Stimulated activated effector memory CD8-positive, alpha-beta T cell treated with anti-CD3 and anti-CD28 coated beads, Interleukin-12 subunit alpha, Interleukin-12 subunit beta, amount 100 ng/mL, for 72 hours (primary cell): ENCODE results near the gene MTOR.

ENCODE experiments used
- ATAC-seq: fragments of 150-1000 bp; cut with Tn5 transposase; 2 replicates; pipeline ENCODE4 v1.10.0; 2021
- DNase-seq, 2 donors: peaks; one replicate each; pipeline ENCODE4 v3.0.0; 2021 to 2022; ENCODE audit warnings: low spot score in 2 of 2
- H3K27ac Mint-ChIP-seq: one replicate; pipeline ENCODE4 v1.8.0; 2022; ENCODE audit warnings: mild to moderate bottlenecking, mixed read lengths
- H3K36me3 Mint-ChIP-seq: one replicate; pipeline ENCODE4 v1.8.0; 2022; ENCODE audit warnings: mild to moderate bottlenecking, mixed read lengths
- H3K4me1 Mint-ChIP-seq: one replicate; pipeline ENCODE4 v1.8.0; 2022; ENCODE audit warnings: mixed read lengths
- H3K4me3 Mint-ChIP-seq: one replicate; pipeline ENCODE4 v1.8.0; 2022; ENCODE audit warnings: mild to moderate bottlenecking, mixed read lengths
- H3K9me3 Mint-ChIP-seq: one replicate; pipeline ENCODE4 v1.8.0; 2022; ENCODE audit warnings: mixed read lengths

The MTOR gene

DNA sequence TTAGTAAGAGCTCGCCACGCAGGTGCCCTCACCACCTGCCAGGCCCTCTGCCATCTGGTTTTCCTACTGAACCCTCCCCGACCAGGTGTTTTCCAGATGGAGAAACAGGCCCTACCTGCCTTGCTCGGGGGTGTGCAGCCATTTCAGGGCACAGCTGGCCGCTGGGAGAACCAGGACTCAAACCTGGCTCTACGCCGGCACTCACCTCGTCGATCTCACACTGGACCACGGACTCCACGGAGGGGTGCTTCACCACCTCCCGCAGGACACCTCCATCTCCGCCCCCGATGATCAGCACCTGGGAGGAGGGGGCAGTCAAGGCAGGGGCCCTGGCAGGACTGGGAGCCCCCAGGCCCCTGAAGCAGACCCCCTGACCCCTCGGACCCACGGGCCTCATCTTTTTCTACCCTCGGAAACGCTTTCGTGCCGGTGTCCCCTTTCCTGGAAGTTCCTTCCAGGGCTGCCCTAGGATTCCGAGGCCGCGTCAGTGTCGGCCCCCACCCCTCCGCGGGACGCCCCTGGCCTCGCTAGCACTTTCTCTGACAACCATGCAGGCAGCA is 203.7 kb downstream of the MTOR start:
- H3K4me1 Mint-ChIP-seq = peaks cover 54% of the 10 kb centered on the region
- DNase-seq (no peak), ATAC-seq (no peak)
- no peaks in the 10 kb centered on the region for H3K9me3 Mint-ChIP-seq
- H3K4me3 Mint-ChIP-seq = peak overlapping the region; percentile 97
- H3K36me3 Mint-ChIP-seq = peaks cover 79% of the 10 kb centered on the region
- H3K27ac Mint-ChIP-seq = peak overlapping the region; percentile 95

DNA sequence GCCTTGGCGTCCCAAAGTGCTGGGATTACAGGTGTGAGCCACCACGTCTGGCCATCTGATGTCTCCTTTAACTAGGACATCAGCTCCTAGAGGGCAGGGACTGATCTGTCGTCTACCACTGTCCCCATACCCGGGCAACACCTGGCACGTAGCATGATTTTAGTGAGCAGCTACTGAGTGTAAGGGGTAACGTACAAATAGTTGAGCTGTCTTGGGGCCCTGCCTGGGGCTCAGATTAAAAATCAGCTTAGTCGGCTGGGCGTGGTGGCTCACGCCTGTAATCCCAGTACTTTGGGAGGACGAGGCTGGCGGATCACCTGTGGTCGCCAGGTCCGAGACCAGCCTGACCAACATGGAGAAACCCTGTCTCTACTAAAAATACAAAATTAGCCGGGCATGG is 204.3 kb downstream of the MTOR start:
- ATAC-seq (no peak), DNase-seq (no peak)
- H3K27ac Mint-ChIP-seq = no peak overlapping the region
- peaks cover 72% of the 10 kb centered on the region for H3K36me3 Mint-ChIP-seq
- H3K4me1 Mint-ChIP-seq = peaks cover 47% of the 10 kb centered on the region
- peak overlapping the region; percentile 97 for H3K4me3 Mint-ChIP-seq
- H3K9me3 Mint-ChIP-seq = no peaks in the 10 kb centered on the region

DNA sequence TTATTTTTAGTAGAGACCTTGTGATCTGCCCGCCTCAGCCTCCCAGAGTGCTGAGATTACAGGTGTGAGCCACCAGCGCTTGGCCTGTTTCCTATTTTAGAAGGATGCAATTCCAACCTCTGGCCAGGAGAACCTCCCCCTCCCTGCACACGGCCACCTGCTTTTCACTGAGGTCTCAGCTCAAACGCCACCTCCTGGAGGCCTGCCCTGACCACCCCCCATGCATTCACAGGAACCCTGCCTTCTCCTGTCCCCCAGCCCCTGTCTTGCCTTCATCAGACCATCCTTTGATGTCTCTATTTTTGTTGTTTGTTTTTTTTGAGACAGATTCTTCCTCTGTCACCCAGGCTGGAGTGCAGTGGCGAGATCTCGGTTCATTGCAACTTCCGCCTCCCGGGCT is 204.9 kb downstream of the MTOR start:
- Mint-ChIP-seq H3K4me3 (no peak overlapping the region), H3K9me3 (no peaks in the 10 kb centered on the region), H3K27ac (peak overlapping the region; percentile 54), H3K4me1 (peaks cover 42% of the 10 kb centered on the region), H3K36me3 (peaks cover 70% of the 10 kb centered on the region)
- ATAC-seq (no peak), DNase-seq (no peak)
